Thyroid gland (tissue), 4 donors: ENCODE data around the gene MCL1.

Experiments used
- POLR2A ChIP-seq, 2 donors: fragments of 450-650 bp; IDR thresholded peaks; one replicate each; pipeline ENCODE4 v1.6.1; 2017; ENCODE audit warnings: antibody characterized with exemption in 2 of 2, mild to moderate bottlenecking in 2 of 2, moderate library complexity in 1 of 2
- TF ChIP-seq, protein P1 (sequence below), 6 experiments: fragments of 200-600 bp in 3 of 6; fragments of 450-650 bp in 3 of 6; sonication (generic) in 3 of 6; IDR thresholded peaks; one replicate each; pipeline ENCODE4 v1.5.1; 2016 to 2019; ENCODE audit warnings: antibody characterized with exemption in 6 of 6, mild to moderate bottlenecking in 2 of 6, inconsistent platforms in 1 of 6, moderate library complexity in 1 of 6

DNA sequence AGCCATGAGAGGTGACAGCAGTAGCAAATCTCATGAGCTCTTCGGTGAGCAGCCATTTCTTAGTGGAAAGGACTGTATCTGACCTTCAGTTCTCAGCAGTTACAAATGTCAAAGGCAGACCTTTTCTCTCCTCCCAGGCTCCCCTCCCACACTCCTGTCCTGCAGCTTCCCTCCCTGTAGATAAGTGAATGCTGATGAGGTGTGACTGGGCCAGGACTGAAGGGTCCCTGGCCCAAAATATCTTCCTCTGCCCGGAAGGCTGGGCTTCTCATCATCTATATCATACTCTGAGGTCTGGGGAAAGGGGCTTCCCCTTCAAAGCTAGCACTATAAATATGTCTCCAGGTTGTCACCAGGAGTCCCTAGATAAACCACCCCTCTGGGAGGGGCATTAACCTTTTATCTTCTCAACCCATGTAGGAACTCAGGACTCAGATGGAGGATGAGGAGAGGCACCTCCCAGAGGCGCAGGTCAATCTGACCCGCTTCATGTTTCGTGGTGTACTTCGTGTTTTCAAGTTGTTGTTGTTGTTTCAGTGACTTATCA lies 33.9 kb downstream of the MCL1 start:
- TF ChIP-seq, protein P1, sequence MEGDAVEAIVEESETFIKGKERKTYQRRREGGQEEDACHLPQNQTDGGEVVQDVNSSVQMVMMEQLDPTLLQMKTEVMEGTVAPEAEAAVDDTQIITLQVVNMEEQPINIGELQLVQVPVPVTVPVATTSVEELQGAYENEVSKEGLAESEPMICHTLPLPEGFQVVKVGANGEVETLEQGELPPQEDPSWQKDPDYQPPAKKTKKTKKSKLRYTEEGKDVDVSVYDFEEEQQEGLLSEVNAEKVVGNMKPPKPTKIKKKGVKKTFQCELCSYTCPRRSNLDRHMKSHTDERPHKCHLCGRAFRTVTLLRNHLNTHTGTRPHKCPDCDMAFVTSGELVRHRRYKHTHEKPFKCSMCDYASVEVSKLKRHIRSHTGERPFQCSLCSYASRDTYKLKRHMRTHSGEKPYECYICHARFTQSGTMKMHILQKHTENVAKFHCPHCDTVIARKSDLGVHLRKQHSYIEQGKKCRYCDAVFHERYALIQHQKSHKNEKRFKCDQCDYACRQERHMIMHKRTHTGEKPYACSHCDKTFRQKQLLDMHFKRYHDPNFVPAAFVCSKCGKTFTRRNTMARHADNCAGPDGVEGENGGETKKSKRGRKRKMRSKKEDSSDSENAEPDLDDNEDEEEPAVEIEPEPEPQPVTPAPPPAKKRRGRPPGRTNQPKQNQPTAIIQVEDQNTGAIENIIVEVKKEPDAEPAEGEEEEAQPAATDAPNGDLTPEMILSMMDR (IDR thresholded peaks at IDR 0.05), result no peak
- TF ChIP-seq POLR2A (IDR thresholded peaks at IDR 0.05), result no peak
